Fibroblast of skin of right biceps (primary cell): Measurements from ENCODE around the gene CDC123.
"Not testable (repeated sequence)": the region's sequence is repeated elsewhere in the genome, so short reads cannot be mapped to it uniquely, and the experiment has no call there.

Source experiments
- DNase-seq: peaks from one replicate; pipeline ENCODE4 v3.0.0-alpha.2; 2013

Gene CDC123

GRCh38 chr10:12195603-12196506 lies at the start of gene CDC123, which contains the start of gene NUDT5:
Gene CDC123, plus strand, starts transcription at chr10:12196188. Its CDS starts 58 bp downstream, at chr10:12196246.
Gene NUDT5, minus strand, starts transcription at chr10:12195891. Its CDS starts 9,600 bp downstream, at chr10:12186291.
- DNase-seq: peak; percentile 90

DNA sequence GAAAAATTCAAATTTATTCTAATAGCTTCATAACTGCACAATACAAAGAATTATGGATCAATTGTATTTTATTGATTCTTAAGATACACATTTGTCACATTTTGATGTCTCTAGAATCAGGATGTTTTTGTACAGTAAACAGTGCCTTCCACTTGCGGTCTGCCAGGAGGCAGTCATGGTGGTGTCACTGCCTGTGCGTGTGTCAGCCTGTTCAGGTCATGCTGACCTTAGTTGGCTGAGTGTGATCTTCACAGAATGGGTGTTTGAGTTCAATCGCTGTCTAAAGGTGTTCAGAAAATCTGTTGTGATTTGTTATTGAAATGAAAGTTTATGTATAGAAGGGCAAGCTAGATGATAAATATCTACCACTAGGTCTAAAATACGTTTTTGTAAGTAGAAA lies 45.8 kb upstream of the CDC123 start:
- DNase-seq: no peak

GRCh38 chr10:12154516-12154915 lies 41.5 kb upstream of the CDC123 start:
- DNase-seq: no peak

DNA sequence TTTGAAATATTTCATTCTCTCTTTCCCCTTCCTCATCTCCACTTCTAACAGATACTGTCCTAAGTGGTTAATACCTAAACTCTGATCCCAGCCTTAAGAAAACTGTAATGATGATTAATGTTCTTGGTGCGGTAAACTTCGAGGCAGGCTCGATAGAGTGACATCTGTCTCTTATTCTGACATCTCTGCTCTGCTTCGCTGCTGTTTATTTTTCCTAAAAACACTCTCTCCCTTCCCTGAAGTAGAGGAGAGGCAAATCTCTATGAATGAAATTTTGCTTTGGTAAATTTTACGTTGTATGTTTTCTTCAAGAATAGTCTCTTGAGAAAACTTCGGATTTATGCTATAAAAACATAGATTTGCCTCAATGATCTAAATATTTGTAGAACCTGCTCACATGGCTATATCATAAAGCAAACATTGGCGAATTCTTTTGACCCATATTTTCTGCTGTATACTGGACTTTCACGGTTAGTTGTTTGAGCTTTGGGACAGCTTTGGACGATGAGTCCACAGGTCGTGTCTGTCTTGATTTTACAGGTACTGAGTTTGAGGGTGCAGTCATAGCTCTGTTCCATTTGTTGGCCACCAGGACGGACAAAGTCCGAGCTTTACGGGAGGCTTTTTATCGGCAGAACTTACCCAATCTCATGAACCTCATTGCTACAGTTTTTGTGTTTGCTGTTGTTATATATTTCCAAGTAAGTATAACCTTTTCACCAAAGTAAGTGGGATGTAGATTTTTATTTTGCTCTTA lies 39.4 kb upstream of the CDC123 start:
- DNase-seq: no peak

DNA sequence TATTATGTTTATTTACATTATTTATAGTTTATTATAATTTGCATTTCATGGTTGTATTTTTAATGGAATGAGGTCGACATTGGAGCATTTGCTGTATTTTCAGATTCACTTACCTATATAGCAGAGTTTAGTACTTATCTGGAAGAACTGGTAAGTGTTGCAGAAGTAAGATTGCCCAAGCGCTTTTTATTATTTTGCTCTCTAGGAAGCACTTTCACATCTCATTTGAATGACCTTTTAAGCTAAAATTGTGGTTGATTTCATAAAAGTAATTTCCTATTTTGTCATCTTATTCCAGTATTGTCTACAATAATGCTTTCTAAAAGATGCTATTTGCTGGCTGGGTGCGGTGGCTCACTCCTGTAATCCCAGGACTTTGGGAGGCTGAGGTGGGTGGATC lies 37.9 kb upstream of the CDC123 start:
- DNase-seq: no peak

DNA sequence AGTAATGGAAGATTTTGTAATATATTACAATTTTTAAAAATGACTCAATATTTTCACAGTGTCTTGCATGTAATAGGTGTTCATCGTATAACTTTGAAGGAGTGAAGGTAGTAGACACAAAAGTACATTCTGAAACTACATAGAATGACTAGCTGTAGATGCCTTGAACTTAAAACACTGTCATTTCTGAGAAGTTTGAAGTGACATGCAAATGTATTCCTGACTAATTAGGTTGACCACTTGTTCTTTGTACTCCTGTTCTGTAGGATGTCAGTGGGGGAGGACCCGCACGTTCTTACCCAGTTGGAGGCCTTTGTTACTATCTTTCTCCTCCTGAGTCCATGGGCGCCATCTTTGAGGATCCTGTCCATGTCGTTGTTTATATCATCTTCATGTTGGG lies 35.3 kb upstream of the CDC123 start:
- DNase-seq: no peak

GRCh38 chr10:12162927-12163326 lies 33.1 kb upstream of the CDC123 start:
- DNase-seq: no peak

GRCh38 chr10:12164085-12164484 lies 31.9 kb upstream of the CDC123 start:
- no peak for DNase-seq

DNA sequence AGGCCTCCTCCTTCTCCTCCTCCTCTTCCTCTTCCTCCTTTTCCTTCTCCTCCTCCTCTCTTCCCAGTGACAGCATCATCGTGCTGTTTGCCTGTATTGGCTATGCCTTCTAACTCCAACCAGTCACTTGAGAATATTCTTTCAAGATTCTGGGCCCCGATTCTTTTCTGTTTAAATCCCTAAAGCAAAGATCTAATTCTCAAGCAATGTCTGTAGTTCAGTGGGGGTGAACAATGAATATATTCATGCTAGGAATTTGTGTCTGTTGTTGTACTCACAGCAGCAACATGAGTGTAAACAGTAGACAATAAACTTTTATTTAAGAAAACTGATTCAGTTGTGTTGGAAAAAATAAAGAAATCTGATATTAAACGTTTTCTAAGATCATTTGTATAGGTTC lies 31.0 kb upstream of the CDC123 start:
- no peak for DNase-seq

GRCh38 chr10:12165999-12166775 lies 29.8 kb upstream of the CDC123 start:
- no peak for DNase-seq

GRCh38 chr10:12171512-12171911 lies 24.5 kb upstream of the CDC123 start:
- DNase-seq: not testable (repeated sequence)

DNA sequence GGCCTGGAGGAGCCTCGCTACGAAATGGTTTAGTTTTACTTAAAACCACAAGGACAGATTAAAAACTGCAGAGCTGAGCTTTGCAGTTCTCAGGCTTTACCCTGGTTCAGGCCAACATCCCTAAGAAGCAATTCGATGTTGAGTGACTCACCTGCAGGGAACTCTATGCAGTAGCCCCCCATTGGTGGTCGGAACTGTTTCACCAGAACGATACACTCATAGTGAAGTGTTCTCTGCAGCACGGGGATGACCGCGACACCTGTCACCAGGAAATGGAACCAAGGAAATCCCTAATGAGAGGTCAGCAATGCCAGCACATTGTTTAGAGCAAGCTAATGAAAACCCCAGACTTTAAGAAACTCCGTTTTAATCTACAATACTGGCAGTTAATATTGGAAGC lies 18.3 kb upstream of the CDC123 start:
- peak; percentile 50 for DNase-seq

DNA sequence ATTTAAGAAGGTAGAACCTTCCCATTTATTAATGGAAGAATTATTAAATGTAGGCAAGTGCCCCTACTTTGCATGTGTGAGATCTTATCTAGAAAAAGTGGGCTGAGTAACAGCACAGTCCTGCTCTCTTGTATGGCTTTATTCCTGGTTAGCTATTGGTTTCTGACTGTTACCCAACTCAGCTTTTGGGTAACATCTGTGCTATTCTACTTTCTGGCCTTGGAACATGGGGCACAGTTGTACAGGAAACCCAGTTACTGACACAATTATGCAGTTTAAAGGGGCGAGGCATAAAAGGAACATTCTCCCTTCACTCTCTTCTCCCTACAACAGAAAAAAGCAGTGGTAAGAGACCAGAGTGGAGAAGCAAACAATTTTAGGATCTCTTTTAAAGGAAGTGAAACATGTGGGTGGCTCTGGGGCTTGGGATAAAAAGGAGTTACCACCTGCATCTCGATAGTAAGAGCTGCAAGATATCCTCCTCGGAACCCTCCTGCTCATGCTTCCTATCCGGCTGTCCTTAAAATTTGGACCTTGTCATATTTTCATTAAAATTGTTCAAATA lies 16.3 kb upstream of the CDC123 start:
- DNase-seq: no peak

DNA sequence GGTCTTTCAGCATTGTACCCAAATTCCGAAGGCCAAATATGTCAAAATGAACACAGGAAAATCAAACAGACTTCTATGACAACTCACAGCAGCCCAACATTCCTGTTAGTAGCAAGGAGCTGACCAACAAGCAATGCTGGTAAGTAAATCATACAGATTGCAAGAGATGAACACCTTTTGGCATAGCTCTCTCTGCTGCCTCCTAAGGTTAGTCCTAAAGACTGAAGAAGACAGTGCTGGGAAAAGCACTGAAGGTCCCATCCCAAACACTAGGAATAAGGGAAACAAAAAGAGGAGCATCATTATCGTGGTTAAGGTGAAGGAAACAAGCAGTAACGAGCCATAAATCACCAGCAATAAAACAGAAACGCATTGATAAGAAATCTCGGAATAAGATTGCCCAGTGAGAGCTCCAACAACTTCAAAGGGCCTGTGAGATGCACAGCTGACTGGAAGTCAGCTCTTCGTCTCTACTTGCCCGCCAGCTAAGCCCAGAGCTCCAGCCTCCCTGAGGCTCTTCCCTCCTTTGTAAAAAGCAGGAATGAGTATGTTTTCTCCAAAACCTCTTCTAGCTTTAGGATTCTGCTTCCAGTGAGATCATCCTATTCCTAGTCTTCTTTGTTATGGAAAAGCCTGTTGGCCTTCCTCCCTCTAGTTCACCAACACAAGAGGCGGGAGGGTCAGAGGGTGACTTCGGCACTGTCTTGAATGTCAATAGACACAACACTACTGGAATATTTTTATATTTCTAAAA lies 15.6 kb upstream of the CDC123 start:
- no peak for DNase-seq

DNA sequence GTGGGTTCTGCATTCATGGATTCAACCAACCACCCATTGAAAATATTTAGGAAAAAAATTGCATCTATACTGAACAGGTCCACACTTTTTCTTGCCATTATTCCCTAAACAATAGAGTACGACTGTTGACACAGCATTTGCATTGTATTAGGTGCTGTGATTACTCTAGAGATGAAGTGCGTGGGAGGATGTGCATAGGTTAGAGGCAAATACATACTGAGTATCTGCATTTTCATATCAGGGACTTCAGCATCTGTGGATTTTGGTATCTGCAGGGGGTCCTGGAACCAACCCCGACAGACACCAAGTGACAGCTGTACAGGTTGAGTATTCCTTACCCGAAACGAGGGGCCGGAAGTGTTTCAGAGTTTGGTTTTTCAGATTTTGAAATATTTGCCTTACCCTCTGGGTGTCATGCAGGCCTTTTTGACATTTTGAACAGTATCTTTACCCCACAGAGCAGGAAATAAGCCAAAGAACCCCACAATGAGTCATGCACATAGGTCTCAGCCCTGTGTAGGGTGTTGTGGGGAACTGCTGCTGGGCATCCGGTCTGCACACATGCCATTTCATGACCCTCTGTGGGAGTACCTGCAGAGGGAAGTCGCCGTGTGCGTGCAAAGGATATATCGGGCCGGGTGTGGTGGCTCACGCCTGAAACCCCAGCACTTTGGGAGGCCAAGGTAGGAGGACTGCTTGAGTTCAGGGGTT lies 14.8 kb upstream of the CDC123 start:
- DNase-seq: no peak

- DNase-seq: no peak
Observed at GRCh38 chr10:12184165-12184564, 11.8 kb upstream of the CDC123 start.

DNA sequence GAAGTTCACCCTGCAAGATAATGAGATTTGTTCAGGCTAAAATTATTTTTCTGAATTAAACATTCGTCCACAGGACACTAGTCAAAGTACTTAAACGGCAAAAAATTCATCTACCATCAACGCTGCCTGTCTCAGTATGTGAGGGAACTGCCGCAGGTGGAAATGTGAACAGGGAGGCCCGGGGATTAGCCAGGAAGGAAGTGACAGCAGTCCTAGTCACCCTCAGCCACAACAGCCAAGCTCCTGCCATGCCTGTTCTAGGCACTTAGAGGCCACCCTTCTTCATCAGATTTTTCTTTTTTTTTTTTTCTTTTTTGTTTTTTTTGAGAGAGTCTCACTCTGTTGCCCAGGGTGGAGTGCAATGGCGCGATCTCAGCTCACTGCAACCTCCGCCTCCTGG lies 9.7 kb upstream of the CDC123 start:
- no peak for DNase-seq

DNA sequence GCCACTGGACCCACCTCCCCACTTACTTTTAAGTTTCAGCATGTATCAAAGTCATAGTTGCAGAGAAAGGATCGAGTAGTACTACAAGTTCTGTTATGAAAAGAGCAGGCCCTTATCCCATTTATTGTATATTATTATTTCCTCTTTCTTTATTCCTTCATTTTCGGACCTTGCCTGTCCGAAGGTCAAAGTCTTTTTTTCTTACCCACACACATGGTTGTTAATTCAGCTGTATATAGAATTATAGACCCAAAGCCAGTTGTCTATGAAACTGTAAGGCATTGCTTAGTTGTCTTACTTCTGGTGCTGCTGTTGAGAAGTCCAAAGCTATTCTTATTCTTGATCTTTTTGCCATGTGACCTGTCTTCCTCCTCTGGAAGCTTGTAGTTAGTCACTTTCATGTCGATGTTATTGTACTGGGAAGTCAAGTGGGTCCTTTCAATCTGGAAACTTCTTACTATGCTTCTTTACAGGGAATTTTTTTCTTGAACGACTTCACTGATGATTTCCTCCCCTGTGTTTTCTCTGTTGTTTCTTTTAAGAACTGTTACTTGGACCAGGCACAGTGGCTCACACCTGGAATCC lies 8.6 kb upstream of the CDC123 start:
- DNase-seq: no peak

DNA sequence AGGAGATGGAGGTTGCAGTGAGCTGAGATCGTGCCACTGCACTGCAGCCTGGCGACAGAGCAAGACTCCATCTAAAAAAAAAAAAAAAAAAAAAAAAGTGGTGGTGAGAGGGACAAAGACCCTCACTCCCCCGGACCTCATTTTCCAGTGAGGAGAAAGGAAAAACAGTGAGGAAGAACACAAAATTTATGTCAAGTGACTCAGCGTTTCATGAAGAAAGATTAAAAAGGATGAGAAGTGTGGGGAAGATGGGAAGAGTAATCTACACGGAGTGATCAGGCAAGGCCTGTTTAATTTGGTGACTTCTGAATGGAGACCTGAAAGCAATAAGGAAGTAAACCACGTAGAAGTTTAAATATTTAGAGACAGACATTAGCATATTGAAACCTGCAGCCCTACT lies 7.3 kb upstream of the CDC123 start:
- no peak for DNase-seq

GRCh38 chr10:12189426-12189825 lies 6.6 kb upstream of the CDC123 start:
- no peak for DNase-seq

GRCh38 chr10:12191715-12192114 lies 4.3 kb upstream of the CDC123 start:
- DNase-seq: no peak
